Liver (tissue), 3 donors: ENCODE results near the gene CCDC112.

Experiments
- CTCF ChIP-seq: fragments of 150-350 bp; IDR thresholded peaks from 2 replicates; pipeline ENCODE4 v1.5.1; 2017; ENCODE audit warnings: improper control_type of control experiment, low read depth, low read length; ENCODE audit not compliant: missing input control
- FOXA1 ChIP-seq: IDR thresholded peaks from 2 replicates; pipeline ENCODE4 v1.6.1; 2016; ENCODE audit warnings: antibody characterized with exemption
- GABPA ChIP-seq, 2 donors: IDR thresholded peaks in 1 of 2; conservative IDR thresholded peaks in 1 of 2; 2 replicates each; pipeline ENCODE4 v1.6.1; 2016; ENCODE audit warnings: antibody characterized with exemption in 2 of 2, mild to moderate bottlenecking in 1 of 2, moderate library complexity in 1 of 2
- JUND ChIP-seq, 2 donors: IDR thresholded peaks; 2 replicates each; pipeline ENCODE4 v1.6.1; 2016; ENCODE audit warnings: antibody characterized with exemption in 2 of 2
- MAX ChIP-seq: IDR thresholded peaks from 2 replicates; pipeline ENCODE4 v1.6.1; 2016; ENCODE audit warnings: antibody characterized with exemption
- RAD21 ChIP-seq, 2 donors: IDR thresholded peaks; 2 replicates each; pipeline ENCODE4 v1.6.1; 2016; ENCODE audit warnings: antibody characterized with exemption in 2 of 2, mild to moderate bottlenecking in 2 of 2
- REST ChIP-seq: IDR thresholded peaks from 2 replicates; pipeline ENCODE4 v1.6.1; 2016; ENCODE audit warnings: antibody characterized with exemption, mild to moderate bottlenecking
- SP1 ChIP-seq: IDR thresholded peaks from 2 replicates; pipeline ENCODE4 v1.6.1; 2018; ENCODE audit warnings: antibody characterized with exemption, mild to moderate bottlenecking
- TAF1 ChIP-seq: conservative IDR thresholded peaks from 2 replicates; pipeline ENCODE4 v1.6.1; 2016; ENCODE audit warnings: antibody characterized with exemption, mild to moderate bottlenecking
- YY1 ChIP-seq: IDR thresholded peaks from 2 replicates; pipeline ENCODE4 v1.6.1; 2016; ENCODE audit warnings: antibody characterized with exemption, mild to moderate bottlenecking
- donor health status: healthy.
- donor health status: healthy.

GRCh38 chr5:115317736-115318135 lies 21.3 kb upstream of the CCDC112 start:
- TF ChIP-seq CTCF = no peak
- no peak for TF ChIP-seq YY1
- TF ChIP-seq RAD21 (IDR thresholded peaks at IDR 0.05) = no peak
- no peak for TF ChIP-seq MAX
- TF ChIP-seq GABPA (IDR thresholded peaks at IDR 0.05 in 1 of 2, conservative IDR thresholded peaks at IDR 0.05 in 1 of 2) = no peak
- TF ChIP-seq SP1 = no peak
- no peak for TF ChIP-seq JUND (IDR thresholded peaks at IDR 0.05)
- TF ChIP-seq FOXA1 = no peak
- TF ChIP-seq TAF1 = no peak
- no peak for TF ChIP-seq REST
